GM19351 (cell line): ENCODE data around the gene HSPB9.

Source experiments
- ATAC-seq: cut with Tn5 transposase; IDR thresholded peaks from one replicate; pipeline ENCODE4 v1.9.1; 2021; ENCODE audit warnings: mild to moderate bottlenecking, moderate library complexity; ENCODE audit not compliant: unreplicated experiment

Gene HSPB9

DNA sequence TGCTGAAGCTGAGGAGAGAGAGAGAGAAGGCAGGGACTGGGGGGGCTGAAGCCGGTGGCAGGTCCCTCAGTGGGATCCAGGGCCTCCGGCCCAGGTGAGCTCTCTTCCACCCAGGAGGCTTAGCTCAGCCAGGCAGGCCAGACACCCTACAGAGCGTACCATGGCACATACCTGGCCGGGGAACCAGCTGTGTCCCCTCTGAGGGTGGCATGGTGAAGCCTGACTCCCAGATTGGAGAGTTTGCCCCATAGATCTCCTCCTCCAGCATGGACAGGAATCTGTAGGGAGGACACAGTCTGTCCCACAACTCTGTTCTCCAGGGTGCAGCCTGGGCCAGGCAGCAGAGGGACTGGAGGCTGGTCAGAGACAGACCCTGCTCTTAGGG, 4.5 kb upstream of the HSPB9 start:
- no peak for ATAC-seq

DNA sequence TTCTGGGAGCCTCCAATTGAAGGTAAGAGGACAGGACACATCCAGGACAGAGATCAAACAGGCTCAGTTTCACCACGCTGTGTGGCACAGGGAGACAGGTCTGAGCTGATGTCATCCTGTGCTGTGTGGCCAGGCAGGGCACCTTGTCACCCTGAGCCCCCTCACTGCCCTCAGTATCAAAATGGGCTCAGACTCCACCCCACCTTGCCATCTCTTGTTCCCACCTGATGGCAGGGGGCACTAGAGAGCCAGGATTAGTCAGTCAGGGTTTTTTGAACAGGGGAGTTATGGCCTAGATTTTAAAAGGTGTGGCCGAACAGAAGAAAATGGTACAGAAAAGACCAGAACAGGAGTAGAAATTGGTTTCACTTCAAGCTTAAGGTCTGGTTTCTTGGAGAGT, 4.1 kb upstream of the HSPB9 start:
- ATAC-seq, result no peak

DNA sequence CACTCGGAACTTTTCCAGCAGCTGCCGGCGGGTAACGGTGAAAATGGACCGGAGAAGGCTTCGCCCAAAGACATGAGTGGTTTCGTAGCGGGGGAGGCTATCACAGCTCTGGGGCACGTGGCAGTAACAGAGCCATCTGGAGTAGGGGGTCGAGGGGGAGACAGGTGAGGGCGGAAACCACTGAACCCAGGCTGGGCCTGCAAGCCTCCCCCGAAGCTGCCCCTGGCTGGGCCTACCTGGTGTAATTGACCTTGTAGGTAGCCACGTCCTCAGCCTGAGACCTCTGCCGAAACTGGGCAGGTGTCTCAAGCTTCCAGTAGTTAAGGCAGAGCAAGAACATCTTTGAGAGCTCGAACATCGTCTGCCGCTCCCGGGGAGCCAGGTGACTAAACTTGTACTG, 3.3 kb upstream of the HSPB9 start:
- no peak for ATAC-seq

DNA sequence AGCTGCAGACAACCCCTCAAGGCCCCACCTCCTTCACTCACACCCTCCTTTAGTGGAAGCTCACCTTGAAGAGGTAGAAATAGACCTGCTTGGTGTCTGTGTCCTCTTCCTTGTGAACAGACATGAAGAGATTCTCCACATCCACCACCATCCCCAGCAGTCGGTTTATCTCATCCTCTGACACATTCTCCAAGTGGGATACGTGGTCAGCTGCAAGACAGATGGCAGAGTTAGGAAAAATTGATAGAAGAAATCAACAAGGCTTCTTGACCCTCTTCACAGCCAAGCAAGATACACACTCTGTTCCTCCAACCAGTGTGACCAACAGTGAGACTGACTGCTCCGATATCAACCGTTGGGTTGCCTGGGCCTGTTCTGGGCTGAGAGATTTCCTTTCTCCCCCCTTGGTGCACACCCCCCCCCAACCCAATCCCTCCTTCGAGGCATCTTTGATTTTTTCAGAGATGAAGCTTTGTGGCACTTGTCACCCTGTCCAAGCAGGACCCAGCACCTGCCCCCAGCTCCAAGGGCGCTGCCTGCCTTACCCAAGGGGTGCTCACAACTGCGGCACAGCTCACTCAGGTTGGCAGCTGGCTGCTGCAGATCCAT, 2.3 kb upstream of the HSPB9 start:
- no peak for ATAC-seq

DNA sequence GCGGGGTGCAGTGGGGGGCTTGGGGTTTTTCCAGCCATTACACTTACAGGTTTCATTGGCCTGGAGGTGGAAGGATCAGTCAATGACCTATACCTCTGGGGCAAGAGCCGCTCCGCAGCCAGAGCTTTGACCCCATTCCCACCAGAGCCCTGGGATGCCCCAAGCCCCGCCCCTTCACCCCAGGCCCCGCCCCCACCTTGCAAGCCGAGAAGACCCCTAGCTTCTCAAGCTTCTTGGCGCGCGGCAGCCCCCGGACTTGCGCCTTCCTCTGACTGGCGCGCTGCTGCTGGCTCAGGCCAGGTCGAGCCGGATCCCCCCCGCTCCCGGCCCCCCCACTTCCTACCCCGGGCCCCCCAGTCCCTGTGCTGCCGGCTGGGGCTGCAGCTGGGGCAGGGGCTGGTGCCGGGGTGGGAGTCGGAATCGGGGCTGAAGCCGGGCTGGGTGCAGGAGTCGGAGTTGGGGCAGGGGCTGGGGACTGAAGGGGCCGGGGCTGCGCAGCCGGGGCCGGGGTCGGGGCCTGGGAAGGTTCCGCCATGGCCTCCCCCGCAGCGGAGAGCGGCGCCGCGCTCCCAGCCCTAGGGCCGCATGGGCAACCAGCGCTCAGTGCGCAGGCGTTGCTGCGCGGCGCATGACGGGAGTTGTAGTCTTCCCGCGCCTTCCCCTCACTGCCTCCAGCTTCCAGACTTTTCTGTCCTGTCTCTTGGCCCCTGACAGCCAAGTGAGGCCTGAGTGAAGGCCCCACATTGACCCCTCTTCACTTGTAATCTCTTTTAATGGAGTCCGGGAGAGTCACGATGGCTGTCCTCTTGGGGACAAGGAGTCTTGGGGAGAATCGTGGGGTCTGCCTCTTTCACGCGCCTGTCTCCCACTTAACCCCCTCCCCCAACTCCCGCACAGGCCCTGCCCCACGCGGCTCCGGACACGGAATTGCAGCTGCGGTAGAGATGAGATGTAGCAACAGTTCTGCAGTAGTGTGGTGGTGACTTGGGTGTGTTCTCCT, 1.5 kb upstream of the HSPB9 start, which contains the start of gene KAT2A:
Gene KAT2A, minus strand, starts transcription at position 598 of the 1,000 bp plus-strand sequence. Its CDS starts 63 bp downstream, at position 535.
- peak; percentile 83 for ATAC-seq

DNA sequence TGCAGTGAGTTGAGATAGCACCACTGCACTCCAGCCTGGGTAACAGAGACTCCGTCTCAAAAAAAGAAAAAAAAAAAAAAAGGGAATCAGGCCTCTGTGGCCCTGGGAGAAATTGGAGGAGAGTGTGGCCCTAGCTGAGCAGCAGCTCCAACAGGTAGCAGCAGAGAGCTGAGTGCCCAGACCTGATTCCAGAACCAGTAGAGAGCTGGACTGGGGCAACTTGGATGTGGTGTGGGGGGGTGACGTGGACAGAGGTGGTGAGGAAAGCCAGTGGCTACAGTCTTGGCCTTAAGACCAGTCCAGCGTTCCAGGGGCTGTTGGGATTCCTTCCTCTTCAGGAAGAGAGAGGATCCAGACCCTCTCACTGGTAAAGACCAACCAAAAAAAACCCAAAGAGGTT, 1.7 kb downstream of the HSPB9 start:
- no peak for ATAC-seq

DNA sequence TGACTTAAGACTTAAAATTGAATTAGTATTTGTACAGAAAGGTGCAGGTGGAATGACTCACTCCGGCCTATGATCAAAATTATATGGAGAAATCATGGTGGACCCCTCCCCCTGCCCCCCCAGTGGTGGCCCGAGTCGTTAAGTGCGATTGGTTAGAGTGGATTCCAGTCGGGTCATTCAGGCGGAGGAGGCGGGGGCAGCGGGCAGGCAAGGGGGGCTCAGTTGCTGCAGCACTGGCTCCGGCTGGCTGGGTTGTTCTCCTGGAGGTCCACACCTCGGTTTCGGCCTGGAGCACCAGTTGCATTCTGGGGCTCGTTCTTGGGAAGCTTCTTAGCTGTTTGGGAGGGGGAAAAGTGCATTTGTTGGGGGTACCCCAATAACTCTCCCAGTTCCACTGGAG, 3.0 kb downstream of the HSPB9 start:
- ATAC-seq, result no peak

DNA sequence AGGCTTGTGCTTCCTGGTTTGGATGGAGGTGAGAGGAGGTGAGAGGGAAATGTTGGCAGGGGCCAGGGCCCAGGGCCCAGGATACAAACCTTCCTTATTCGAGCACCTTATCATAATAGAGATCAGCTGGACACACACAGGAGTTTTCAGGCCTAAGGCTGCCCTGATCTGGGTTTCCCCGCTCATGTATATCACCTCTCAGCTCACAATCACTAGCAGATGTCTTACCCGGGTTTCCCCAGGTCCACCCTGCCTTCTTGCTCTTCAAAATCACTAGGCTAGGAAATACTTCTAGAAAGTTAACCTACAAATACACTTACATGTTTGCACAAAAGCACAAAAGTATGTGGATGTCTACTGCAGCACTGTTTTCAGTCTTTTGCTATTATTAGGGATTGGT, 4.2 kb downstream of the HSPB9 start:
- ATAC-seq, result no peak

DNA sequence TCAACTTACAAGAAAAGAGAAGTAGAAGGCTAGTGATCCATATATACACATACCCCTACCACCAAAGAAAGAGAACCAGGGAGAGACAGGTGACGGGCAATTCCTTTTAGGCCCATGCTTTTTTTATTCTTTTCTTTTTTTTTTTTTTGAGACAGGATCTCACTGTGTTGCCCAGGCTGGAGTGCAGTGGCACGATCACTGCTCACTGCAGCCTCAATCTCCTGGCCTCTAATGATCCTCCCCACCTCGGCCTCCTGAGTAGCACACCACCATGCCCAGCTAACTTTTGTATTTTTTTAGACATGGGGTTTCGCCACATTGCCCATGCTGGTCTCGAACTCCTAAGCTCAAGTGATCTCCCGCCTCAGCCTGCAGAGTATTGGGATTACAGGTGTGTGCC, 4.8 kb downstream of the HSPB9 start:
- no peak for ATAC-seq

DNA sequence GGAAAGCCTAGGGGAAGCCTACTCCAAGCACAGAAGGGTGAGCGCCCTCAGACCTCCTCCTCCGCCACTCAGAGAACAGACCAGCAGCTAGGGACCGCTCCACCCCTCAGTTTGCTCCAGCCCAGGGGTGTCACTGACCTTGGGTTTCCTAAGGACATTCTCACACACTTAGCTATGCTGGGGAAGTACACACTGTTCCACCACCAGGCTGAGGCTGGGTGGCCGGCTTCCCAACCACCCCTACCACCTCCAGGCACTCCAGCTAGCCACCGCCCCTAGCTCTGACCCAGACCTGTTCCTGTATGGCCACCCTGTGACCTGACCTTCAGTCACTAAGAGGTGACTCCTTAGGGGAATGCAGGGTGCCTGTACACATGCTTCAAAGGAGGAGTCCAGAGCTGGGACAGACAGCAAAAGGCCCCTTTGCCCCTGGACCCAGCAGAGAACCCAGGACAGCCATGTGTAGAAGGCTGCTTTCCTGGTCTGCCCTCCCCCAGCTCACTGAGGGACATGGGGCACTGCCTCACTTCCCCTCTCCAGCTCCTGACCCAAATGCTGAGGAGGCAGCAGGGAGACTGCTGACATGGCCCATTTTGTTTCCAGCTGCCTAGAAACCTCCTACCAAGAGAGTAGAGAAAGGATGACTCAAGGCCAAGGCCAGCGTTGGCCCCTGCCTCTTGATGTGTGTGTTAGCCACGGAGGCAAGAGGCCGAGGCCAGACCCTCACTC, 6.7 kb downstream of the HSPB9 start:
- no peak for ATAC-seq

DNA sequence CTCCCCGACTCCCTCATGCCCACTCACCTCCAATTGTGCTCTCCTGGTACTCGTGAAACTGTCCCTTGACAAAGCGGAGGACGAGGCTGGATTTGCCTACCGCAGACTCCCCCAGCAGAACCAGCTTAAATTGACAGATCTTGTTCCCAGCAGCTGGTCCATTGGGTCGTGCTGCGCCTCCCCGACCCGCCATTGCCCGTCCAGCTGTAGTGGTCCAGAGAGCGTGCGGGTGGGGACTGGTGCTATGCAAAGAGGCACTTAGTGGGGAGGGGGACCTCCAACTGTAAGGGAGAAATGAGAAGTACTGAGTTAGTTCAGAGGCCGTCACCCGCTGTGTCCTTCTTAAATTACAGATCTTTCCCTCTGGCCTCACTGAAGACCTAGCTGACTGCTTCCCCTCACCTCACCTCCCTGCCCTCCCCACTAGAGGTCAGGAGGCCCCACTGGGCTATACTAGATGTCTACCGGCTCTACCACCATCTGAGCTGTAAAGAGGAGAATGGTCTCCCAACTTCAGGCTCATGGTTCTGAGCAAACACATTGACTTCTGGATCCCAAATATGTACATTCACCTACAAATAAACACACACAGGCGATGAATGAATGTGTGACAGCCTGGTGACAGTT, 7.8 kb downstream of the HSPB9 start:
- ATAC-seq, result no peak

DNA sequence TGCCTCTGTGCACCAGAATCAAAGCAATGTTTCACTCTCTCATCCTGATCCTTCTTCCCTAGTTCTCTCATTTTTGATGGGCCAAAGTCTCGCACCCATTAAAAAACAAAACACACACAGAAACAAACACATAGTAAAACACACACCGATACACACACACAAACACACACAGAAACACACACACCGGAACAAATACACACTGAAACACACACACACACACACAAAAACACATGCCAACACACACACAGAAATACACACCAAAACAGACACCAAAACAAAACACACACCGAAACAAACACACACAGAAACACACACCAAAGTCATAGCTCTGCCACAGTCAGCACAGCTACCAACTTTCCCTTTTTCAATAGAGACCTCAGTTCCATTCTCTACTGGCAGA, 8.6 kb downstream of the HSPB9 start:
- no peak for ATAC-seq

DNA sequence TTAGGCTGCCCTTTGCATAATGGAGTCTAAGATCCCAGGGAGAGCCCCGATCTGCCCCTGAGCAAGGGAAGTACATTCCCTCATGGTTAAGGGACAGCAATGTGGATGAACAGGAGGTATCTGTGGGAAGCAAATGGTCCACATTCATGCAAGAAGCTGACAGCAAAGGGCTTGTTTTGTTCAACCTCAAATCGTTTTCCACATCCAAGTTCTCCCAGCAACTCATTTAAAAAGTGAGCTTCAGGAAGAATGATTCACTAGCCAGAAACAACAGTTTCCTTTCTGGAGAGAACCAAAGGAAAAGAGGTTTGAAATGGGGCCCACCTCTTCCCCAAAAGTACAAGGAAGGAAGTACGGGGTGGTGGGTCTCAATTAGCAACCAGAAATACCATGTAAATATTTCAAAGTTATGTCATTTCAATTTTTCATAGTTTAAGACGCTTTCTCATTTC, 9.4 kb downstream of the HSPB9 start:
- no peak for ATAC-seq

DNA sequence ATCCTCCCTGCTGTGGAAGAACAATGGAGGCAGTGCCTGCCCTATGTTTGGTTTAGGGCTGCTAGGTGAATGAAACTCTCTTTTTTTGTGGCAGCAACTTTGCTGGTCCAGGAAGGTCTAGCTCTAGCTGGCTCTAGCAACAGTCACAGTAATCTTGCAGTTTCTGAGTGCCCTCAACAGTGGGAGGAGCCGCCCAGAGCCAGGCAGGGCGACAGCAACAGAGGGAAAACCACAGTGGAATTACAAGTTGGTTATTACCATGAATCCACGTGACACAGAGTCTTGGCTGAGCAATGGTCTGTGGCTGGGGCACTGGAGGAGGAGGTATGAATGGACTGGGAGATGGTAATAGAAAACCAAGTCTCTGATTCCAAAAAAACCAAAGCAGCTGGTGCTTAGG, 10.3 kb downstream of the HSPB9 start:
- no peak for ATAC-seq

DNA sequence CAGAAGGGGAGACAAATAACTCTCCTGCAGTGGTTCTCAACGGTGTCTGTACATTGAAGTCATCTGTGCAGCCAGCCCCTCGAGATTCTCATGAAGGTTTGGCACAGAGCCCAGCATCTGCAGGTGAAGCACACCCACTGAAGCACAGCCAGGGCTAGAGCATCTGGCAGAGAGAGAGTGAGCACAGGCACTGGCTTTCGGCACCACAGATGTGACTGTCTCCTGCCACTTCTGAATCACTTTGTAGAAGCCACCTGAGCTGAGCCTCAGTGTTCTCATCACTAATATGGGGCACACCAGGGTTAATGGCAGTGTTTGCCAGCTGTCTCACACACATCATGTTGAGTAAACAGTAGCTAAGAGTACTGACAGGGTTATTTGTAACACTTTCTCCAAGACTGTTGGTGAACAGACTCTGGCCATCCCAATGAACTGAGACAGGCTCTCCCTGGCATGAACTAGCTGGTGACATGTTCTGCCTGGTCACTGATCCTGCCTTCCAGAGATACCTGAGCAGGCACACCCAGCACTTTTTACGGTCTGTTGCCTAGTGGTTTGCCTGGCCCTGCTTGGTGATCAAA, 10.9 kb downstream of the HSPB9 start:
- ATAC-seq, result no peak

DNA sequence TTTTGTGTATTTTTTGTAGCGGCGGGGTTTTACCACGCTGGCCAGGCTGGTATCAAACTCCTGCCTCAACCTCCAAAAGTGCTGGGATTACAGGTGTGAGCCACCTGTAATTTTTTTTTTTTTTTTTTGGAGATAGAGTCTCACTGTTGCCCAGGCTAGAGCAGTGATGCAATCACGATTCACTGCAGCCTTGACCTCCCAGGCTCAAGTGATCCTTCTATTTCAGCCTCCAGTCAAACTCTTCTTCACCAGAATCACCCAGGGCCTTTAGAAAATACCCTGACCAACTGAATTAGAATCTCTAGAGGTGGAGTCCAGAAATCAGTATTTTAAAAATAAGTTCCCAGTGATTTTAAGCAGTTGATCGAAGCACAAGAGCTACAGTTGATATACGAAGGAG, 12.5 kb downstream of the HSPB9 start:
- ATAC-seq, result no peak

DNA sequence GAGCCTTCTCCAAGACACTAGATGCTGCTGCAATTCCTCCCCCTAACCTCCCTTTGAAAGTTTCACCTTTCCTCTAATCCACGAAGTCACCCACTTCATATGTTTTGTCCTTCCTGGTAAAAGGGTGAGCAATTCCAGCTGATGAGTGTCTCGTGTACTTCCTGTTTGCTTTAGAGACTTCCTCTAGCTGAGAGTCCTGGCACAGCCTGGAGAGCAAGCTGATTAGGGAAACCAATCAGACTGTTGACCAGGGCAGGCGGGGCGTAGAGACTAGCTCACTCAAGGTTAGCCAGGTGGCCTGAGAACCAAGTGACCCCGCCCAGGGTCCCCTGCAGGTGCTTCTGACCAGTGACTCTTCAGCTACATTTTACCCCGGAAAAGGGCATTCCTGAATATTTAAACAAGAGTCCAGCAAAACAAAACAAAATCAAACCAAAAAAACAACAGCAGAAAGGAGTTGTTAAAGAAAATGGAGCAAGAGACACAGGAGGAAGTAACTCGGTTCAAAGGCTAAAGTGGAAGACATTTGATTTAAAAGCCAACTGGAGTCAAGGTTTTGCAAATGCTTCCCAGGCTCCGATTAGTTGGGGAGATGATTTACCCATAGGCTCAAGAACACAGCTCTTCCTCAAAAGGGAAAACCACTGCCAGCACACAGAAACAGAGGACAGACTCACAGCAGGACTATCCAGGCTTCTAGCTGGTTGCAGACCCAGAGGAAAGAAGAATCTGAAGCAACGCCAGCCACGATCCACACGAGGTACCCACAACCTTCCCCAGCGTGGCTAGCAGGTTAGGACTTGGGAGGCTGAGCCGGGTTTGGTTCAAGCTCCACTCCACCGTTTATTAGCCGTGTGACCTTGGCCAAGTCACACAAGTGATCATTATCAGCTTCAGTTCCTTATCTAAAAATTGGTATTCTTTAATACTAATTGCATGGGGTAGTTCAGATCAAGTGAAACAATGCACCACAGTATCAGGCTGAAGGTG, 13.4 kb downstream of the HSPB9 start:
- no peak for ATAC-seq

DNA sequence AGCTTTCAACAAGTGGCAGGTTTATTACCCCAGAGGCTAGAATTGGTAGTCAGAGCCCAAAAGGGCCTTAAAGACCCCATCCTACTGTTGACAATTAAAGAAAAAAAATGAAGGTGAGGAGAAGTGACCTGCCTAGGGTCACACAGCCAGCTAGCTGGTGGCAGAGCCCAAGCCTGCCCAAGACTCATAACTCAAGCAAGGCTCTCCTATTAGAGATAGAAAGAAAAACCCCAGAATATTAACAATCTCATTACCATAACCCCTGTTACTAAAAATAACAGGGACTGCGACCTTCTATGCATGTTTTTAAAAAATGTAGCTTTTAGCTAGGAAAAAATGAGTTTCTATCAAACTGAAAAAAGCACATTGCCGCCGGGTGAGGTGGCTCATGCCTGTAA, 14.0 kb downstream of the HSPB9 start:
- ATAC-seq, result no peak

DNA sequence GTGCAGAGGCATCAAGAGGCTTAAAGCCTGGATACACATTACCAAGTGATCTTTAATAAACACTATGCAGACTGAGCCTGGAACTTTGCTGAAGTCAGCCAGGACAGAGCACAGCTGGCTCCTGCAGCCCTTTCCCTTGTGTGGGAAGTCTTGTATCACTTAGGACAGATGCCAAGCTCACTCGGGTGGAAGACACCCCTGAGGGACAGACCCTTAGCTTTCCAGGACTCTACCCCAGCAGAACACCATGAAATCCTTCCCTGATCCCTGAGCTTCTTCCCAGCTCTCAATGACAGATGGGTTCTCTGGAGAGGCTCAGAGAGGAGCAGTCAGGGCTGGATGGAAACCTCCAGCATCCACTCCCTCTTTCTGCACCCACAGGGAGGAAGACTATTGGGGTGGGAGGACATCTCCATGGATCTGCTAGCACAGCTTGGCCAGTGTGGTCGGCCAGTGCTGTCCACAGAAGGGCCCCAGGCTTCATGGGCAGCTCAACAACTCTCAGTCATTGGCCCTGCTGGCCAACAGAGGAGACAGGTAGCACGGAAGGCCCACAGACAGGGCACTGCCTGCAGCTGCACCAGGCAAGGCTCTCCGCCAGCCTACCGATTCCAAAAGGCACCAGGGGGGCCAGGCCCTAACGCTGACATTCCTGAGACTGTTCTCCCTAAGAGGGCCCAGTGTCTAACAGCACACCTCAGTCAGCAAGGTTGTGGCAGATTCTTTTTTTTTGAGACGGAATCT, 16.3 kb downstream of the HSPB9 start:
- ATAC-seq, result no peak
